Natural killer cell treated with Interleukin-12 subunit alpha and Interleukin-12 subunit beta and Interleukin-15 and Interleukin-18, amount 100 ng/mL, for 72 hours (primary cell): ENCODE data around the gene KANSL3. TPM values are rescaled to one million over a fixed set of nuclear protein-coding genes. Genes with fewer than 3 reads are reported as not detected.
"Not testable (repeated sequence)": the region's sequence is repeated elsewhere in the genome, so short reads cannot be mapped to it uniquely, and the experiment has no call there.

Experiments
- ATAC-seq, 2 donors: fragments of 150-1000 bp; cut with Tn5 transposase in 1 of 2; sonication (Bioruptor Pico), chemical (Tn5 transposase) in 1 of 2; 2 replicates each; pipeline ENCODE4 v1.10.0; 2021
- DNase-seq: peaks from one replicate; pipeline ENCODE4 v3.0.0; 2022; ENCODE audit warnings: low spot score
- H3K27ac Mint-ChIP-seq, 2 donors: 1 replicate in 1 of 2; 2 replicates in 1 of 2; pipeline ENCODE4 v1.8.0; 2022; ENCODE audit warnings: mixed read lengths in 2 of 2, mild to moderate bottlenecking in 1 of 2, moderate library complexity in 1 of 2
- H3K27me3 Mint-ChIP-seq, 2 donors: 1 replicate in 1 of 2; 2 replicates in 1 of 2; pipeline ENCODE4 v1.8.0; 2022; ENCODE audit warnings: mixed read lengths in 2 of 2
- H3K36me3 Mint-ChIP-seq: one replicate; pipeline ENCODE4 v1.8.0; 2022; ENCODE audit warnings: mixed read lengths
- H3K4me1 Mint-ChIP-seq, 2 donors: 1 replicate in 1 of 2; 2 replicates in 1 of 2; pipeline ENCODE4 v1.8.0; 2022; ENCODE audit warnings: low read depth in 2 of 2, mixed read lengths in 2 of 2, mild to moderate bottlenecking in 1 of 2
- H3K4me3 Mint-ChIP-seq: one replicate; pipeline ENCODE4 v1.8.0; 2022; ENCODE audit warnings: mixed read lengths
- H3K9me3 Mint-ChIP-seq: 2 replicates; pipeline ENCODE4 v1.8.0; 2022; ENCODE audit warnings: mixed read lengths
- total RNA-seq, 2 donors: library from RNA; stranded (reverse); gene quantifications; one replicate each; pipeline ENCODE4 v1.2.3, GENCODE V29; 2022

The KANSL3 gene
- total RNA-seq, 2 donors from 2014 or later, result 62.3 to 95.6 TPM

DNA sequence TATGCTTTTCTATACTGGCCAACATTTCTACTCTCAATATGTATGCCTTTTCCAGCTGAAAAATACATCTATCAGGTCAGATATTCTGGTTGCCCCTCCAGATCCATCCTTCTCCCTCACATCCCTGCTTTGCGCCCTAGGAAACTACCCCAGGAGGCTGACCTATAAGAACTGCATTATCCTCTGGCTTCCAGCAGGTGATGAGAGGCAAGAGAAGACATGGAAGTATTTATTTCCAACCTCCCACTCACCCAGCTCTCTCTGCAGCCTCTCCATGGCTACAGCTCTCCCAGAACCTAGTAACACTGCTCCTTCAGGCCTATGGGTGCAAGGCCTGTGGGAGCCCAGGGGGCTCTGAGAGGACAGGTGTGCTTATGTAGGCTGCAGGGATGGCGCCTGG, 58.7 kb downstream of the KANSL3 start:
- Mint-ChIP-seq H3K4me3 (no peak overlapping the region), H3K27ac (no peak overlapping the region), H3K36me3 (peaks cover under 1% of the 10 kb centered on the region), H3K9me3 (no peaks in the 10 kb centered on the region), H3K27me3 (no peaks in the 10 kb centered on the region), H3K4me1 (no peaks in the 10 kb centered on the region)
- ATAC-seq (no peak), DNase-seq (no peak)

GRCh38 chr2:96578731-96579130, 59.4 kb downstream of the KANSL3 start:
- no peak for ATAC-seq
- Mint-ChIP-seq H3K9me3 (no peaks in the 10 kb centered on the region), H3K4me1 (no peaks in the 10 kb centered on the region), H3K27me3 (no peaks in the 10 kb centered on the region), H3K4me3 (no peak overlapping the region), H3K36me3 (no peaks in the 10 kb centered on the region), H3K27ac (no peak overlapping the region)
- DNase-seq, result no peak

- Mint-ChIP-seq H3K27ac (no peak overlapping the region), H3K4me1 (no peaks in the 10 kb centered on the region)
- no peak for ATAC-seq
Measured at GRCh38 chr2:96577501-96577900, 60.6 kb downstream of the KANSL3 start.

DNA sequence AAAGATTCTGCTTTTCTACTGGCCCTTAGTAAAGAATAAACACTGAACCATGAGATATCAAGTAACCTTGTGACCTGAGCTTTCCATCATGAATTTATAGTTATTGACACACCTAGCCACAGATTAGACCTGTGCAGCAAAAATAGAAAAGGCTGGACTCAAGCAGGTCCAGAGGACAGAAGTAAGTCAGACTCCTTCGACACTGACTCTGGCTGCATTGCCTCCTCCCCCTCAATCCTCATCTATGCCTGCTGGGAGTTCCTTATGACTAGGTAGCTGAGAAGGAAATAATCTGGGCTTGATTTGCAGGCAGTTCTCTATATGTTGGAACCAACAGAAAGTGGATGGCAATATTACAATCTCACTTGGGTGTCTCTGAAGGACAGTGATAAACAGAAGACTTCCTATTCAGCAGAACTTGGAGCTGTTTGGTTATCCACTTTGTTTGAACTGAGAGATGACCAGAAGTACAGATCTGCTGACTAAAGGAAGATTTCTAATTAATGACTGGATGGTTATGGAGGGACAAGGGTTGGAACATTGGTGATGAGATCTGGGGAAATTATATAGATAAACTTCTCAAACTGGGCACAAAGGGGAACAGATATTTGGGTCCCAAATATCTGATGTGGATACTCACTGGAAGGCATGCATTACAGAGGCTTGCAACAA, 62.2 kb downstream of the KANSL3 start:
- H3K9me3 Mint-ChIP-seq, result no peaks in the 10 kb centered on the region
- H3K4me3 Mint-ChIP-seq, result no peak overlapping the region
- no peak overlapping the region for H3K27ac Mint-ChIP-seq
- H3K4me1 Mint-ChIP-seq, result no peaks in the 10 kb centered on the region
- DNase-seq (no peak), ATAC-seq (no peak)
- H3K36me3 Mint-ChIP-seq, result no peaks in the 10 kb centered on the region
- no peaks in the 10 kb centered on the region for H3K27me3 Mint-ChIP-seq

More at GRCh38 chr2:96577501-96577900, 60.6 kb downstream of the KANSL3 start:
- no peaks in the 10 kb centered on the region for H3K27me3 Mint-ChIP-seq
- no peaks in the 10 kb centered on the region for H3K36me3 Mint-ChIP-seq
- H3K4me3 Mint-ChIP-seq, result no peak overlapping the region
- DNase-seq, result no peak
- H3K9me3 Mint-ChIP-seq, result no peaks in the 10 kb centered on the region

DNA sequence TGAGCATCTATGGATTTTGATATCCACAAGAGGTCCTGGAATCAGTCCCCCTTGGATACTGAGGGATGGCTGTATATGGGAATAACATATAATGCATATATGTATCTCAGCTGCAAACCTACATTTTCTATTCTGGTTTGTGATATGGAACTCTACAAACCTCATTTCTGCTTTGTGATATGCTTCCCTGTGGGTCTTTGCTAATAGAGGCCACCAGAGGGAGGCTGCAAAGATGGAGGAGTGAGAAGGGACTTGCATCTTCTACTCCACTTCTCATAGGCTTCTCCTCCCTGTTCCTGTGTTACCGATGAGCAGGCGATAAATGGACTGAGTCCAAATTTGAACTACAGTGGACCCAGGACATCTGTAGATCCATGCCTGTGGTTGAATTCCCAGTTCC, 63.7 kb downstream of the KANSL3 start:
- ATAC-seq (no peak), DNase-seq (no peak)
- Mint-ChIP-seq H3K27ac (no peak overlapping the region), H3K9me3 (no peaks in the 10 kb centered on the region), H3K4me1 (no peaks in the 10 kb centered on the region), H3K4me3 (no peak overlapping the region), H3K27me3 (no peaks in the 10 kb centered on the region), H3K36me3 (no peaks in the 10 kb centered on the region)

DNA sequence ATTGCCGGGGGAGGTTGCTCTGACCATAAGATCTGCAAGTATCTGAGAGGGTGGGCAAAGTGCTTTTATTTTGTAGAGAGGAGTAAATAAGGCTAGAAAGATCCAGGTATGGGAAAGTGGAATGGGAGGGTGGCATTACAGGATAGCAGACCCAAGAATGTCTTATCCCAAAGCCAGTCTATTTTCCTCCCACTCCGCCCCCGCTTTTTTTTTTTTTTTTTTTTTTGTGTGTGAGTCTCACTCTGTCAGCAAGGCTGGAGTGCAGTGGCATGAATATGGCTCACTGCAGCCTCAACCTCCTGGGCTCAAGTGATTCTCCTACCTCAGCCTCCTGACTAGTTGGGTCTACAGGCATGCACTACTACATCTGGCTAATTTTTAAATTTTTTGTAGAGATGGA, 70.0 kb downstream of the KANSL3 start:
- Mint-ChIP-seq H3K27me3 (no peaks in the 10 kb centered on the region), H3K9me3 (no peaks in the 10 kb centered on the region), H3K4me1 (no peaks in the 10 kb centered on the region), H3K36me3 (no peaks in the 10 kb centered on the region), H3K4me3 (no peak overlapping the region), H3K27ac (no peak overlapping the region)
- DNase-seq (no peak), ATAC-seq (no peak)

DNA sequence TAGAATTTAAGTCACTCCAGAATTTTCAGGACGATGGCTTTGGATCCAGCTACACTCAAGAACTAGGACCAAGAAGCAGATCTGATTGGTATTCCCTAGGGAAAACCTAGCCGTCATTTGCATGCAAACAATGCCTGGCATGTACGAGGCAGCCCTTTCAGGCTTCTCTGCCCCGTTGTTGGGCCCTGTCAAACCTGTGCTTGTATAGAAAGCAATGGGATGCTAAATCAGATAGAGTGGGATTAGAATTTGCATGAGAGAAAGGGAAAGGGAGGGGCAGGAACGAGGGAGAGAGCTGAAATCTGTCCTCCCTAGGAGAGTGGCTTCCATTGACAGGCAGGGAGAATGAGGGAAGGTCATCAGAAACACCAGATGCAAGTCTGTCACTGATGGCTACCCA, 73.0 kb downstream of the KANSL3 start:
- H3K4me3 Mint-ChIP-seq, result no peak overlapping the region
- no peaks in the 10 kb centered on the region for H3K9me3 Mint-ChIP-seq
- no peak overlapping the region for H3K27ac Mint-ChIP-seq
- ATAC-seq, result no peak
- H3K36me3 Mint-ChIP-seq, result no peaks in the 10 kb centered on the region
- H3K4me1 Mint-ChIP-seq, result no peaks in the 10 kb centered on the region
- DNase-seq, result no peak
- H3K27me3 Mint-ChIP-seq, result no peaks in the 10 kb centered on the region

DNA sequence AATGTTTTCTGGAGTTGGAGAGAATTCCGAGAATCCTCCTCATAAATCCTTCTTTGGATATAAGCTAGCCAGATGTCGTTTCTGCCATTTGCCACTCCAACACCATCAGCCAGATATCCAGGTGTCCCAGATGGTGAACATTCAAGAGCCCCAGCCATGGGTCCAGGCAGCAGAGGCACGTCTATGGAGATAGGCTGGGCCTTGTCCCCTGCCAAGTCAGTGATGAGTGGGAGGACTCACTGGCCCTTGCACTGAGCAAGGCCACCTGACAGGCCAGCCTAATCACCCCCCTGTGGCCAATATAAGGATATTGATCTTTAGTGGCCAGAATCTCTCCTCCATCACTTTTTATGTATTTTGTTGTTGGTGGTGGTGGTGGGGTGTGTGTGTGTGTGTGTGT, 73.5 kb downstream of the KANSL3 start:
- DNase-seq (no peak), ATAC-seq (no peak)
- H3K4me1 Mint-ChIP-seq, result no peaks in the 10 kb centered on the region
- no peaks in the 10 kb centered on the region for H3K27me3 Mint-ChIP-seq
- no peak overlapping the region for H3K4me3 Mint-ChIP-seq
- H3K27ac Mint-ChIP-seq, result no peak overlapping the region
- no peaks in the 10 kb centered on the region for H3K9me3 Mint-ChIP-seq
- H3K36me3 Mint-ChIP-seq, result no peaks in the 10 kb centered on the region

DNA sequence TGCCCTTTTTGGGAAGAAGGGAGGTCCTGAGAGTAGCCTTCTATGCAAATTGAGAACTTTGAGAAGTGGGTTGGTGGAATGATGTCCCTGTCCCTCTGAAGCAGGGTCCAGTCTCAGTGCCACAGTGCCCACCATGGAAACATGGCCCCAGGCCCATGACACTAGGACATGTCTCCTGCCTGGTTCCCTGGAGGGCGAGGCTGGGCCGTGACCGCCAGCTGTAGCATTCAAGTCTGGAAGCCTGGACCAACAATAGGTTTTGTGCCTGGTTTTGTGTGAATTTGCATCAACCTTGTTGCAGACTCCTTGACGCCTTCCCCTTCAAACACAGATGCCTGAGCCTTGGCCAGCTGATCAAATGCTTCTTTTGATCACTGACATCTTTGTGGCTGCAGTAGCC, 74.1 kb downstream of the KANSL3 start:
- Mint-ChIP-seq H3K27ac (no peak overlapping the region), H3K36me3 (no peaks in the 10 kb centered on the region), H3K4me1 (no peaks in the 10 kb centered on the region), H3K9me3 (no peaks in the 10 kb centered on the region), H3K27me3 (no peaks in the 10 kb centered on the region), H3K4me3 (no peak overlapping the region)
- DNase-seq (no peak), ATAC-seq (no peak)

DNA sequence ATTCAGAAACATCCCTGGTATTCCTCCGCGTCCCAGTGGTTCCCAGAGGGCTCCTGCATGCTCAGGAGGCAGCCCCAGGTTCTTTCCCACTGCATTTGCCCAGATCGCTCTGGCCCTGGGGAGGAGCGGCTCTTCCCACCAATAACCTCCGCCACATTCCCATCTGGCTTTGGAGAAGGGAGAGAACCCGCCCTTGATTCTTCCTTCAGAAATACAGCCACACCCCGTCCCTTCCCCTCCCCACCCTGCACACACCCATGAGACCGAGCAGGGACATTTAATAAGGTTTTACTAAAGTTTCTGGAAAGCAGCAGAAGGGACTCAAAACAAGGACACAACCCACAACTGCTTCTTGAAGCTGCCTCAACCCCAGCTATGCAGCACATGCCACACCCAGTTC, 79.6 kb downstream of the KANSL3 start:
- no peaks in the 10 kb centered on the region for H3K27me3 Mint-ChIP-seq
- H3K27ac Mint-ChIP-seq, result peak overlapping the region in 1 of 2 donors; percentile 44
- peaks cover 15 to 25% of the 10 kb centered on the region in 2 donors for H3K4me1 Mint-ChIP-seq
- H3K36me3 Mint-ChIP-seq, result no peaks in the 10 kb centered on the region
- ATAC-seq (no peak), DNase-seq (no peak)
- no peak overlapping the region for H3K4me3 Mint-ChIP-seq
- H3K9me3 Mint-ChIP-seq, result no peaks in the 10 kb centered on the region

DNA sequence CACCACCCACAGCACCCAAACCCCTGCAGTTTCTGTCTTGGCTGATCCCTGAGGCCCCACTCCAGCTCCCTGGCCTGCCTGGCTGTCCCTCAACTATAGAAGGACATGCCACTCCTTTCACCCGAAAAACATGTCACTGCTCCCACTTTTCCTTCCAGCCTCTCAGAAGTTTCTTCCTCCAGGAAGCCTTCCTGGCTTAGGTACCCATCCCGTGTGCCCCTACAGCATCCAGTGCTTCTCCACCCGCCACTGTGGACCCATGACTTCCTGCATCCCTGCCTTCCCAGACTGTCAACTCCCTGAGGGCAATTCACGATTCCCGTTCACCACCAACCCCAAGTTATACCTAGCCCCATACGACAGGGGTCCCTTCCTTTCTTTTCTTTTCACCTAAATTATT, 80.1 kb downstream of the KANSL3 start:
- no peak for ATAC-seq
- Mint-ChIP-seq H3K36me3 (no peaks in the 10 kb centered on the region), H3K27ac (peak overlapping the region in 1 of 2 donors; percentile 44), H3K27me3 (no peaks in the 10 kb centered on the region), H3K4me1 (peaks cover 15 to 25% of the 10 kb centered on the region in 2 donors), H3K9me3 (no peaks in the 10 kb centered on the region), H3K4me3 (no peak overlapping the region)
- DNase-seq, result no peak

GRCh38 chr2:96557421-96557820, 80.7 kb downstream of the KANSL3 start:
- DNase-seq, H3K9me3 Mint-ChIP-seq, ATAC-seq, H3K36me3 Mint-ChIP-seq, H3K27me3 Mint-ChIP-seq: not testable (repeated sequence)
- H3K4me1 Mint-ChIP-seq, result peaks cover 15 to 28% of the 10 kb centered on the region in 2 donors
- H3K4me3 Mint-ChIP-seq, result peak overlapping the region; percentile 44
- peak overlapping the region; percentile 41 to 69 for H3K27ac Mint-ChIP-seq

DNA sequence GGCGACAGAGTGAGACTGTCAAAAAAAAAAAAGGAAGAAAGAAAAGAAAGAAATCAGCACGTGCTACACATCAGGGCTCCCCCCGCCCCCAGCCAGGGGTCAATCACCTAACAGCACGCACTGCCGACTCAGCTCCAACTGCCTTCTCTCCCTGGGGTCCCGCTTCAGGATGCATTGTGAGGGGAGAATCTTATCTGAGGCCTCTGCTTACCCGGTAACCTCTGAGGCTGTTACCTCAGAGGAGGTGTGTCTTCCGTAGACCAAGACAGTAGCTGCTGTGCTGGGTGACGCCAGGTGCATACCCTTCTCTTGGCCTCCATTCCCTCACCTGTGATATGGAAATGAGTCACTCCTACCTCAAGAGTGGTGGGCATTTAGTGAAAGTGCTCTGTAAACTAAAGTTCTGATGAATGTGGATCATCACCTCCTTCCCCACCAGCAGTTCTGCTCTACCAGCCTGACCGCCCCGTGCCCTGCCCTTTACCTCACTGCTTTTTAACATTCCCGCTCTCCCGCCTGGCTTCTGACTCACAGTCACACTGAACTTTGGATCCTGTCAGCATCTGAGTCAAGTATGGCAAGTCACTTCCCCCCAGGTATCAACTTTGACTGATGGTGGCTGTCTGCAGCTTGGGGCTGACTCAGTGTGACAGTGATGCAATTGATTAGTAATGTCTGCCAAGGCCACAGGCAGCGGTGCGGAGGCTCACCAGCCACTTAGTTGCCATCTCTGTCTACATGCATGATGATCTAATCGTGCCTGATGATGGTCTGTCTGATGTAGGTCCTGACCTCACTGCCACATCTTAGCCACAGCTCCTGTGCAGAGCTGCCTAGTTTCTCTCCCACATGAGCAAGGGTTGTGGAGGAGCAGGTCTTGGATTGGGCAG, 81.4 kb downstream of the KANSL3 start:
- no peaks in the 10 kb centered on the region for H3K27me3 Mint-ChIP-seq
- peak overlapping the region; percentile 44 for H3K4me3 Mint-ChIP-seq
- DNase-seq (peak; percentile 83), ATAC-seq (peak; percentile 89 to 91)
- no peaks in the 10 kb centered on the region for H3K36me3 Mint-ChIP-seq
- H3K4me1 Mint-ChIP-seq, result peaks cover 15 to 31% of the 10 kb centered on the region in 2 donors
- no peaks in the 10 kb centered on the region for H3K9me3 Mint-ChIP-seq
- H3K27ac Mint-ChIP-seq, result peak overlapping the region; percentile 41 to 69

DNA sequence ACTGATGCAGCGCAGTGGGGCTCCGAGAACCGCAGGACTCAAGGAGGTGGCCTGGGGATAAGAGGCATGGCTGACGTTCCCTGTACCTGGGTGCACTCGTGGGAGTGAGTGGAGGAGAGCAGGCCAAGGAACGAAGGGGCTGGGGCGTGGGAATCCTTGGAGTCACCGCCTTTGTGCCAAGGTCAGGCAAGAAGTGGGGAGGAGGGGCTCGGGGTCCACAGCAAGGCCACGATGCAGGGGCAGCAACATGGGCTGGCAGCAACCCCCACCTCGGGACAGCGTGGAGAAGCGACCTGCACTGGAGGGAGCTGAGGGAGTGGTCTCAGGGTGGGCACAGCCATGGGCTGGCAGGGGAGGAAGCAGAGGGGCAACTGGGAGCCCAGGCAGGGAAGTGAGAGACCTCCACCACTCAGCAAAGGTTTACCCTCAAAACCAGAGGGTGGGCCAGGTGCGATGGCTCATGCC, 82.9 kb downstream of the KANSL3 start:
- no peak overlapping the region for H3K4me3 Mint-ChIP-seq
- H3K36me3 Mint-ChIP-seq, result no peaks in the 10 kb centered on the region
- H3K9me3 Mint-ChIP-seq, result no peaks in the 10 kb centered on the region
- H3K27me3 Mint-ChIP-seq, result no peaks in the 10 kb centered on the region
- ATAC-seq (no peak), DNase-seq (peak; percentile 45)
- peak overlapping the region in 1 of 2 donors; percentile 86 for H3K27ac Mint-ChIP-seq
- peaks cover 15 to 31% of the 10 kb centered on the region in 2 donors for H3K4me1 Mint-ChIP-seq
